Measurements from ENCODE around the gene MAP1LC3B2. TPM values are rescaled to one million over a fixed set of nuclear protein-coding genes. Genes with fewer than 3 reads are reported as not detected.

The MAP1LC3B2 gene
- total and polyA plus RNA-seq, 2 of the 8 experiments (the other 6 are each of a cell fraction or from before 2014, with no cell fraction given), result 0.39 to 1.5 TPM

GRCh38 chr12:116604178-116604895, 45.2 kb downstream of the MAP1LC3B2 start:
- Histone ChIP-seq H2AFZ (ENCODE audit: low read length) (no peak overlapping the region), H2BK15ac (ENCODE audit: low read length) (no peak overlapping the region), H3K9ac (replicated peaks in 1 of 4; ENCODE audit: extremely low read depth in 1 of 4, low read depth in 3 of 4, low read length in 3 of 4) (no peak overlapping the region), H3K56ac (replicated peaks; ENCODE audit: insufficient read length, low read depth, low read length) (no peak overlapping the region), H3K14ac (ENCODE audit: insufficient read length) (no peak overlapping the region), H3K79me2 (ENCODE audit: control insufficient read depth in 1 of 2, insufficient read depth in 2 of 2, low read length in 2 of 2) (no peaks in the 10 kb centered on the region), H2BK20ac (ENCODE audit: low read length) (no peak overlapping the region), H2AK5ac (ENCODE audit: low read depth, low read length) (no peak overlapping the region), H3K27ac (ENCODE audit: low read depth, low read length) (no peak overlapping the region), H3K4me1 (replicated peaks in 1 of 4; ENCODE audit: control insufficient read depth in 3 of 4, insufficient read depth in 4 of 4, low read length in 3 of 4) (peaks cover under 1 to 11% (median 9%) of the 10 kb centered on the region in 4 experiments), H3K27me3 (replicated peaks in 1 of 4; ENCODE audit: control insufficient read depth in 3 of 4, extremely low read depth in 1 of 4, insufficient read depth in 3 of 4, low read length in 3 of 4) (no peaks in the 10 kb centered on the region), H2BK12ac (ENCODE audit: low read depth, low read length) (no peak overlapping the region; the same call in 1 of the 2 replicates), H3K23ac (ENCODE audit: insufficient read length) (no peak overlapping the region), H4K91ac (replicated peaks; ENCODE audit: insufficient read length, low read length) (no peak overlapping the region), H2BK120ac (replicated peaks; ENCODE audit: low read depth, low read length) (no peak overlapping the region), H3K4me2 (ENCODE audit: insufficient read depth in 1 of 2, low read depth in 2 of 2, low read length in 2 of 2) (no peak overlapping the region), H3K36me3 (ENCODE audit: control insufficient read depth in 2 of 4, insufficient read depth in 4 of 4, low read length in 3 of 4) (no peaks in the 10 kb centered on the region), H3K18ac (ENCODE audit: extremely low read depth, low read length) (no peak overlapping the region), H2BK5ac (ENCODE audit: low read depth, low read length) (no peak overlapping the region), H3K23me2 (ENCODE audit: low read depth, low read length) (no peaks in the 10 kb centered on the region), H4K5ac (ENCODE audit: insufficient read length, low read depth, low read length) (no peak overlapping the region), H3K9me3 (ENCODE audit: insufficient read depth in 2 of 2, low read depth in 1 of 2, low read length in 1 of 2) (0 out of 4 replicates have a peak, but pooled peaks cover 0 to 2% of the 10 kb centered on the region in 2 experiments), H4K8ac (ENCODE audit: extremely low read depth, insufficient read depth, low read length) (no peak overlapping the region), H3K4ac (replicated peaks; ENCODE audit: insufficient read length, low read depth, low read length) (no peak overlapping the region), H3K4me3 (ENCODE audit: extremely low read depth in 1 of 4, insufficient read depth in 2 of 4, low read depth in 3 of 4, low read length in 4 of 4) (no peak overlapping the region), H3K79me1 (ENCODE audit: low read depth, low read length) (no peaks in the 10 kb centered on the region), H4K20me1 (replicated peaks in 1 of 2; ENCODE audit: control insufficient read depth in 1 of 2, insufficient read depth in 2 of 2, low read length in 2 of 2) (no peaks in the 10 kb centered on the region)
- TF ChIP-seq NRF1 (IDR thresholded peaks at IDR 0.05; ENCODE audit: low read depth, low read length) (no peak), SIRT6 (IDR thresholded peaks at IDR 0.05; ENCODE audit: low read length) (no peak), RXRA (IDR thresholded peaks at IDR 0.05; ENCODE audit: insufficient read depth, low read depth, low read length) (no peak), NANOG (IDR thresholded peaks at IDR 0.05; ENCODE audit: insufficient read depth, low read depth, low read length, poor library complexity, severe bottlenecking) (no peak), SP1 (IDR thresholded peaks at IDR 0.05; ENCODE audit: low read depth, low read length) (no peak), EZH2 (IDR thresholded peaks at IDR 0.05; ENCODE audit: low read depth, low read length, severe bottlenecking) (no peak), BACH1 (IDR thresholded peaks at IDR 0.05; ENCODE audit: low read length) (no peak), CHD1 (IDR thresholded peaks at IDR 0.05; ENCODE audit: low read depth, low read length) (no peak), TAF7 (optimal IDR thresholded peaks at IDR 0.05; ENCODE audit: borderline replicate concordance, low read depth, low read length) (no peak)
- CTCF ChIA-PET (ENCODE audit: partially characterized antibody), result interaction anchor here (0.9 to 3.0 kb wide), 3 partner anchors 83 to 324 kb away, joined by 3 to 14 read pairs (median 4); no protein-coding TSS in a partner anchor
- no peak for FAIRE-seq
- 86% methylated on average over 12 of the region's 13 CpGs; no CpG with 5 or more reads in 1 of the 2 experiments for WGBS, 2 experiments (ENCODE audit: extremely low coverage in 1 of 2, insufficient coverage in 1 of 2, insufficient read length in 1 of 2, insufficient replicate concordance in 2 of 2, low coverage in 1 of 2, low lambda C conversion rate in 2 of 2, missing lambda C conversion rate in 1 of 2)
- POLR2A ChIA-PET (ENCODE audit: partially characterized antibody), result no interaction called here
- DNase-seq (ENCODE audit: low read depth in 1 of 2, low spot score in 2 of 2), result no peak

Measured in H1 (cell line).